ENCODE measurements around the gene USP11. TPM values are rescaled to one million over a fixed set of nuclear protein-coding genes. Genes with fewer than 3 reads are reported as not detected.

The USP11 gene
- total and polyA plus RNA-seq, 2 donors (not counting 1 experiment from before 2014, with no cell fraction given): 63.4 to 136 TPM

GRCh38 chrX:47239898-47240545, 7.2 kb downstream of the USP11 start:
- H3K27ac Mint-ChIP-seq: no peak overlapping the region
- ATAC-seq (ENCODE audit: low read depth) (no peak), DNase-seq (peak; percentile 13)
- no peak overlapping the region for H3K9ac ChIP-seq (ENCODE audit: low read length)
- H3K9me3 ChIP-seq (ENCODE audit: control extremely low read depth in 1 of 3, control insufficient read depth in 2 of 3, insufficient read depth in 1 of 3, low read length in 2 of 3): no peaks in the 10 kb centered on the region
- H3K27ac ChIP-seq (ENCODE audit: low read length in 2 of 2): no peak overlapping the region
- H3K27me3 ChIP-seq (replicated peaks in 1 of 4; ENCODE audit: control extremely low read depth in 1 of 4, control insufficient read depth in 3 of 4, insufficient read depth in 4 of 4, low read length in 3 of 4): no peaks in the 10 kb centered on the region
- no peaks in the 10 kb centered on the region for H3K9me3 Mint-ChIP-seq (ENCODE audit: insufficient read depth)
- H3K4me1 ChIP-seq (ENCODE audit: control insufficient read depth in 2 of 2, insufficient read depth in 2 of 2, low read length in 2 of 2): no peaks in the 10 kb centered on the region
- no peaks in the 10 kb centered on the region for H3K27me3 Mint-ChIP-seq
- ChIA-PET CTCF (no interaction called here), POLR2A (interaction anchor here (0.6 kb wide), 1 partner anchor 376 kb away, joined by 3 read pairs; no protein-coding TSS in a partner anchor)
- H4K20me1 ChIP-seq (ENCODE audit: control insufficient read depth, insufficient read depth, low read length, poor library complexity, severe bottlenecking): no peaks in the 10 kb centered on the region
- H3K4me2 ChIP-seq (replicated peaks; ENCODE audit: low read depth, low read length, poor library complexity, severe bottlenecking): no peak overlapping the region
- no peak overlapping the region for H3K4me3 Mint-ChIP-seq
- peaks cover 0 to 32% of the 10 kb centered on the region in 2 experiments for H3K36me3 ChIP-seq (replicated peaks in 1 of 2; ENCODE audit: control extremely low read depth in 1 of 2, control insufficient read depth in 1 of 2, extremely low read depth in 1 of 2, insufficient read depth in 2 of 2, low read length in 1 of 2)
- intact Hi-C loops (cut with micrococcal nuclease): no loop called here
- no peak overlapping the region for H2AFZ ChIP-seq (ENCODE audit: insufficient read depth, low read depth, low read length, poor library complexity, severe bottlenecking)
- peaks cover 13% of the 10 kb centered on the region for H3K79me2 ChIP-seq (ENCODE audit: control insufficient read depth, insufficient read depth, low read length)
- no peak for TF ChIP-seq EZH2 (IDR thresholded peaks at IDR 0.05; ENCODE audit: borderline replicate concordance, insufficient read depth, low read depth, low read length, poor library complexity, severe bottlenecking)
- TF ChIP-seq CTCF (IDR thresholded peaks at IDR 0.05): no peak
- WGBS (ENCODE audit: insufficient coverage): 100% methylated on average over 7 of the region's 12 CpGs
- H3K4me1 Mint-ChIP-seq: peaks cover 14% of the 10 kb centered on the region
- H3K4me3 ChIP-seq (ENCODE audit: control extremely low read depth in 1 of 5, extremely low read depth in 1 of 5, insufficient read depth in 1 of 5, low read depth in 2 of 5, low read length in 4 of 5): no peak overlapping the region

GRCh38 chrX:47240619-47241018, 7.8 kb downstream of the USP11 start:
- Histone ChIP-seq H2AFZ (ENCODE audit: insufficient read depth, low read depth, low read length, poor library complexity, severe bottlenecking) (no peak overlapping the region), H3K27ac (ENCODE audit: low read length in 2 of 2) (no peak overlapping the region), H3K4me1 (ENCODE audit: control insufficient read depth in 2 of 2, insufficient read depth in 2 of 2, low read length in 2 of 2) (no peaks in the 10 kb centered on the region), H4K20me1 (ENCODE audit: control insufficient read depth, insufficient read depth, low read length, poor library complexity, severe bottlenecking) (no peaks in the 10 kb centered on the region), H3K27me3 (replicated peaks in 1 of 4; ENCODE audit: control extremely low read depth in 1 of 4, control insufficient read depth in 3 of 4, insufficient read depth in 4 of 4, low read length in 3 of 4) (no peaks in the 10 kb centered on the region), H3K9me3 (ENCODE audit: control extremely low read depth in 1 of 3, control insufficient read depth in 2 of 3, insufficient read depth in 1 of 3, low read length in 2 of 3) (no peaks in the 10 kb centered on the region), H3K4me3 (ENCODE audit: control extremely low read depth in 1 of 5, extremely low read depth in 1 of 5, insufficient read depth in 1 of 5, low read depth in 2 of 5, low read length in 4 of 5) (no peak overlapping the region), H3K9ac (ENCODE audit: low read length) (no peak overlapping the region), H3K4me2 (replicated peaks; ENCODE audit: low read depth, low read length, poor library complexity, severe bottlenecking) (no peak overlapping the region), H3K36me3 (replicated peaks in 1 of 2; ENCODE audit: control extremely low read depth in 1 of 2, control insufficient read depth in 1 of 2, extremely low read depth in 1 of 2, insufficient read depth in 2 of 2, low read length in 1 of 2) (peaks cover 0 to 38% of the 10 kb centered on the region in 2 experiments), H3K79me2 (ENCODE audit: control insufficient read depth, insufficient read depth, low read length) (peaks cover 13% of the 10 kb centered on the region)
- TF ChIP-seq EZH2 (IDR thresholded peaks at IDR 0.05; ENCODE audit: borderline replicate concordance, insufficient read depth, low read depth, low read length, poor library complexity, severe bottlenecking) (no peak), CTCF (IDR thresholded peaks at IDR 0.05) (no peak)
- ChIA-PET CTCF (no interaction called here), POLR2A (no interaction called here)
- ATAC-seq (ENCODE audit: low read depth): no peak
- Mint-ChIP-seq H3K4me3 (no peak overlapping the region), H3K9me3 (ENCODE audit: insufficient read depth) (no peaks in the 10 kb centered on the region), H3K4me1 (peaks cover 9% of the 10 kb centered on the region), H3K27me3 (no peaks in the 10 kb centered on the region), H3K27ac (no peak overlapping the region)
- intact Hi-C loops (cut with micrococcal nuclease): no loop called here
- WGBS (ENCODE audit: insufficient coverage): no CpG with 5 or more reads among the region's 7 CpGs
- DNase-seq: no peak

Measured in B cell (primary cell).